ENCODE data around the gene MACIR. TPM values are rescaled to one million over a fixed set of nuclear protein-coding genes. Genes with fewer than 3 reads are reported as not detected.

The MACIR gene
- total RNA-seq, 1 donor from 2014 or later = 10.4 TPM

DNA sequence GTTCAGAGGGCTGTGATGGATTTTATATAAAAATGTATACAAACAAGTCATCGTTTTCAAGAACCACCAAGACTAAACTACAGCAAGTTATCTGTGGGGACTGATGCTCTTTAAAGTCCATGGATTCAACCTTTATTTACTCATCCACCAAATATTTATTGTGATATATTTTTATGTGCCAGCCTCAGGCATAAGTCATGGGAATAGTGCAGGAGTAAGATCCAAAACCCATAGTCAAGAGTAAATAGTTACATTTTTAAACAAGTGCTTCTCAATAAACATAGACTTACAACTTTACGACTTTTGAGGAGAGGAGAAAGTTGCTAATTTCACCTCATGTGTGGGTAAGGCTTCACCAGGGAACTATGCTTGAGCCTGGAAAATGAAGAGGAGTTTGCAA lies 24.6 kb downstream of the MACIR start:
- Histone ChIP-seq H3K36me3 (ENCODE audit: control insufficient read depth in 3 of 3, insufficient read depth in 3 of 3, low read length in 3 of 3) (peaks cover 0 to 3% (median 0%) of the 10 kb centered on the region in 3 donors), H3K4me1 (ENCODE audit: control insufficient read depth in 3 of 3, insufficient read depth in 3 of 3, low read length in 3 of 3) (no peaks in the 10 kb centered on the region), H3K4me3 (ENCODE audit: low read length in 3 of 3) (no peak overlapping the region), H3K27me3 (ENCODE audit: control insufficient read depth in 3 of 3, insufficient read depth in 3 of 3, low read length in 3 of 3) (no peaks in the 10 kb centered on the region), H3K9me3 (ENCODE audit: control insufficient read depth in 3 of 3, low read length in 3 of 3) (no peaks in the 10 kb centered on the region), H3K9ac (ENCODE audit: low read depth in 1 of 3, low read length in 3 of 3) (no peak overlapping the region), H3K27ac (ENCODE audit: low read depth, low read length) (no peak overlapping the region)

GRCh38 chr5:103283869-103284268 lies 25.3 kb downstream of the MACIR start:
- Histone ChIP-seq H3K4me1 (ENCODE audit: control insufficient read depth in 3 of 3, insufficient read depth in 3 of 3, low read length in 3 of 3) (no peaks in the 10 kb centered on the region), H3K4me3 (ENCODE audit: low read length in 3 of 3) (no peak overlapping the region), H3K9me3 (ENCODE audit: control insufficient read depth in 3 of 3, low read length in 3 of 3) (no peaks in the 10 kb centered on the region), H3K36me3 (ENCODE audit: control insufficient read depth in 3 of 3, insufficient read depth in 3 of 3, low read length in 3 of 3) (peaks cover 0 to 3% (median 0%) of the 10 kb centered on the region in 3 donors), H3K27ac (ENCODE audit: low read depth, low read length) (no peak overlapping the region), H3K9ac (ENCODE audit: low read depth in 1 of 3, low read length in 3 of 3) (no peak overlapping the region), H3K27me3 (ENCODE audit: control insufficient read depth in 3 of 3, insufficient read depth in 3 of 3, low read length in 3 of 3) (no peaks in the 10 kb centered on the region)

DNA sequence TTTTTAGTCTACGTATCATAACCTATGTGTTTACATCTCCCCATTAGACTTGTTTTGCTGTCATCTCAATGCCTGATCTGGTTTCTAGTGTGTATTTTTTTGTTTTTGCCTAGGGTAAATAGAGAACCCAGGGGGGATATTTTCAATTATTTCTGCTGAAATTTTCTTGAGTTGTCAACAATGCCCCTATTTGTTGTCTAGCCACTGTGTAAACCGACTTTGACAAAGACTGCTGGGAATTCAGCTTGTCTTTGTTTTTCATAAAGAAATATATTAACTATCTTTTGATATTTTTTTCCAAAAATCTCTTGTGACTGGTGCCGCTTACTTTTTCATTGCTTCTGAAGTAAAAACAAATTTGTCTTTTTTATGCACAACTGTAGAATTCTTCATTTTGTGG lies 28.1 kb downstream of the MACIR start:
- H3K36me3 ChIP-seq (ENCODE audit: control insufficient read depth in 3 of 3, insufficient read depth in 3 of 3, low read length in 3 of 3) = no peaks in the 10 kb centered on the region
- H3K27ac ChIP-seq (ENCODE audit: low read depth, low read length) = no peak overlapping the region
- H3K9ac ChIP-seq (ENCODE audit: low read depth in 1 of 3, low read length in 3 of 3) = no peak overlapping the region
- no peak overlapping the region for H3K4me3 ChIP-seq (ENCODE audit: low read length in 3 of 3)
- no peaks in the 10 kb centered on the region for H3K4me1 ChIP-seq (ENCODE audit: control insufficient read depth in 3 of 3, insufficient read depth in 3 of 3, low read length in 3 of 3)
- H3K9me3 ChIP-seq (ENCODE audit: control insufficient read depth in 3 of 3, low read length in 3 of 3) = no peaks in the 10 kb centered on the region
- H3K27me3 ChIP-seq (ENCODE audit: control insufficient read depth in 3 of 3, insufficient read depth in 3 of 3, low read length in 3 of 3) = no peaks in the 10 kb centered on the region

GRCh38 chr5:103289024-103289423 lies 30.5 kb downstream of the MACIR start:
- H3K9ac ChIP-seq (ENCODE audit: low read depth in 1 of 3, low read length in 3 of 3) = no peak overlapping the region

GRCh38 chr5:103290846-103291245 lies 32.3 kb downstream of the MACIR start:
- no peaks in the 10 kb centered on the region for H3K36me3 ChIP-seq (ENCODE audit: control insufficient read depth in 3 of 3, insufficient read depth in 3 of 3, low read length in 3 of 3)
- no peak overlapping the region for H3K9ac ChIP-seq (ENCODE audit: low read depth in 1 of 3, low read length in 3 of 3)
- no peaks in the 10 kb centered on the region for H3K27me3 ChIP-seq (ENCODE audit: control insufficient read depth in 3 of 3, insufficient read depth in 3 of 3, low read length in 3 of 3)
- no peaks in the 10 kb centered on the region for H3K9me3 ChIP-seq (ENCODE audit: control insufficient read depth in 3 of 3, low read length in 3 of 3)
- no peak overlapping the region for H3K27ac ChIP-seq (ENCODE audit: low read depth, low read length)
- H3K4me3 ChIP-seq (ENCODE audit: low read length in 3 of 3) = no peak overlapping the region
- H3K4me1 ChIP-seq (ENCODE audit: control insufficient read depth in 3 of 3, insufficient read depth in 3 of 3, low read length in 3 of 3) = no peaks in the 10 kb centered on the region

More at GRCh38 chr5:103289024-103289423, 30.5 kb downstream of the MACIR start:
- no peaks in the 10 kb centered on the region for H3K9me3 ChIP-seq (ENCODE audit: control insufficient read depth in 3 of 3, low read length in 3 of 3)
- no peak overlapping the region for H3K4me3 ChIP-seq (ENCODE audit: low read length in 3 of 3)
- no peaks in the 10 kb centered on the region for H3K36me3 ChIP-seq (ENCODE audit: control insufficient read depth in 3 of 3, insufficient read depth in 3 of 3, low read length in 3 of 3)
- no peaks in the 10 kb centered on the region for H3K27me3 ChIP-seq (ENCODE audit: control insufficient read depth in 3 of 3, insufficient read depth in 3 of 3, low read length in 3 of 3)
- no peaks in the 10 kb centered on the region for H3K4me1 ChIP-seq (ENCODE audit: control insufficient read depth in 3 of 3, insufficient read depth in 3 of 3, low read length in 3 of 3)
- H3K27ac ChIP-seq (ENCODE audit: low read depth, low read length) = no peak overlapping the region

DNA sequence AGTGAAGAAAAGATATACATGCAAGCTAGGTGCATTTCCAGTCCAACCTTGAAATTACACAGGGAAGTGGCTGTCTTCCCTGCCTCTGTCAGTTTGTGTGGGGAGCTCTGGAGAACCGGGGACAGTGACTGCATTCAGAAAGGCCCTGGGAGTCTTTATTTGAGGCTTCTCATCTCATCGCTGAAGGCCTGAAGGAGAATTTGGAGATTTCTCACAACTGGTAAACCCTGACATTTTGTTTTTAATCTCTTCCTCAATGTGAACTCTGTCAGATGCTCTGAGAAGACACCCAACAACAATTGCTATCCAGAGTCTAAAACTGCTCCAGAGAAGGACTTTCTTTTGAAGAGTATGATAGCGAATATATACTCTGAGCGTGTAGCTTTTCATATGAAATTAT lies 33.0 kb downstream of the MACIR start:
- H3K9ac ChIP-seq (ENCODE audit: low read depth in 1 of 3, low read length in 3 of 3) = no peak overlapping the region
- no peak overlapping the region for H3K4me3 ChIP-seq (ENCODE audit: low read length in 3 of 3)
- H3K27ac ChIP-seq (ENCODE audit: low read depth, low read length) = no peak overlapping the region
- H3K27me3 ChIP-seq (ENCODE audit: control insufficient read depth in 3 of 3, insufficient read depth in 3 of 3, low read length in 3 of 3) = no peaks in the 10 kb centered on the region
- no peaks in the 10 kb centered on the region for H3K36me3 ChIP-seq (ENCODE audit: control insufficient read depth in 3 of 3, insufficient read depth in 3 of 3, low read length in 3 of 3)
- H3K4me1 ChIP-seq (ENCODE audit: control insufficient read depth in 3 of 3, insufficient read depth in 3 of 3, low read length in 3 of 3) = no peaks in the 10 kb centered on the region
- H3K9me3 ChIP-seq (ENCODE audit: control insufficient read depth in 3 of 3, low read length in 3 of 3) = no peaks in the 10 kb centered on the region

DNA sequence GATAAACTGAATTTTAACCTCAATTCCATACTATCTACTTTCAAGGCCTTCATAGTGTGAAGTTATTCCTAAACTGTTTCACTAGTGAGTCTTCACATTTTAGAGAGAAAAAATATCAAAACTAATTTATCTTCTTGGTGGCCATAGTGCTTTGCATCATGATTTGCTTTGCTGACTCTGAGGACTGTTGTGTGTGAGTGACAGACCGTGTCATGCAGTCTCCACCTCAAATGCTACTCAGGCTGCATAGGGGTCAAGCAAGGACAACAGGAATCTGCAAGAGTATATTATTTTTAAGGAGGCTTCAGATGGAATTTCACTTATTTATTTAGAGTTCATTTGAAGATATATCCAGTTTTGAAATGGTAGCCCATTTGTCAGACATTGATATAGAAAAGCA lies 34.5 kb downstream of the MACIR start:
- no peak overlapping the region for H3K4me3 ChIP-seq (ENCODE audit: low read length in 3 of 3)
- no peaks in the 10 kb centered on the region for H3K9me3 ChIP-seq (ENCODE audit: control insufficient read depth in 3 of 3, low read length in 3 of 3)
- no peaks in the 10 kb centered on the region for H3K4me1 ChIP-seq (ENCODE audit: control insufficient read depth in 3 of 3, insufficient read depth in 3 of 3, low read length in 3 of 3)

DNA sequence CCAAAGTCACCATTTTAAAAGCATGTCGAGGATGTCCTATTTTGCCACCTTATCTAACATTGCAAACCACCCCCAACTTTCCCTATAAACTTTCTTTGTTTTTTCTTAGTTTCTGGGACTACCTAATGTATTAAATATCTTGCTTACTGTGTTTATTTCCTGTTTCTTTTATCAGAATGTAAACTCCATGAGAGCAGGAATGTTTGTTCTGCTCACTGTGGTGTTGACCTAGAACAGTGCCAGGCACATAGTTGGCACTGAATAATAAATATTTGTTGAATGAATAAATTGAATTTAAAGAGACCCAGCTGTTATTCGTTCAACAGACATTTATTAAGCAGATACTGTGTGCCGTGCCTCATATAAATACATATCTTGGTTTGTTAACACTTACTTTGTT lies 35.2 kb downstream of the MACIR start:
- H3K9me3 ChIP-seq (ENCODE audit: control insufficient read depth in 3 of 3, low read length in 3 of 3) = no peaks in the 10 kb centered on the region
- no peak overlapping the region for H3K27ac ChIP-seq (ENCODE audit: low read depth, low read length)
- H3K36me3 ChIP-seq (ENCODE audit: control insufficient read depth in 3 of 3, insufficient read depth in 3 of 3, low read length in 3 of 3) = no peaks in the 10 kb centered on the region
- no peak overlapping the region for H3K4me3 ChIP-seq (ENCODE audit: low read length in 3 of 3)
- no peaks in the 10 kb centered on the region for H3K4me1 ChIP-seq (ENCODE audit: control insufficient read depth in 3 of 3, insufficient read depth in 3 of 3, low read length in 3 of 3)
- no peak overlapping the region for H3K9ac ChIP-seq (ENCODE audit: low read depth in 1 of 3, low read length in 3 of 3)
- H3K27me3 ChIP-seq (ENCODE audit: control insufficient read depth in 3 of 3, insufficient read depth in 3 of 3, low read length in 3 of 3) = no peaks in the 10 kb centered on the region

More for the DNA sequence above, 34.5 kb downstream of the MACIR start:
- Histone ChIP-seq H3K27ac (ENCODE audit: low read depth, low read length) (no peak overlapping the region), H3K27me3 (ENCODE audit: control insufficient read depth in 3 of 3, insufficient read depth in 3 of 3, low read length in 3 of 3) (no peaks in the 10 kb centered on the region), H3K36me3 (ENCODE audit: control insufficient read depth in 3 of 3, insufficient read depth in 3 of 3, low read length in 3 of 3) (no peaks in the 10 kb centered on the region), H3K9ac (ENCODE audit: low read depth in 1 of 3, low read length in 3 of 3) (no peak overlapping the region)

- Histone ChIP-seq H3K27me3 (ENCODE audit: control insufficient read depth in 3 of 3, insufficient read depth in 3 of 3, low read length in 3 of 3) (no peaks in the 10 kb centered on the region), H3K9ac (ENCODE audit: low read depth in 1 of 3, low read length in 3 of 3) (no peak overlapping the region), H3K4me3 (ENCODE audit: low read length in 3 of 3) (no peak overlapping the region), H3K9me3 (ENCODE audit: control insufficient read depth in 3 of 3, low read length in 3 of 3) (no peaks in the 10 kb centered on the region), H3K4me1 (ENCODE audit: control insufficient read depth in 3 of 3, insufficient read depth in 3 of 3, low read length in 3 of 3) (no peaks in the 10 kb centered on the region), H3K36me3 (ENCODE audit: control insufficient read depth in 3 of 3, insufficient read depth in 3 of 3, low read length in 3 of 3) (no peaks in the 10 kb centered on the region), H3K27ac (ENCODE audit: low read depth, low read length) (no peak overlapping the region)
These were observed 36.3 kb downstream of the MACIR start for GRCh38 chr5:103294906-103295305.

- H3K4me1 ChIP-seq (ENCODE audit: control insufficient read depth in 3 of 3, insufficient read depth in 3 of 3, low read length in 3 of 3) = no peaks in the 10 kb centered on the region
- no peak overlapping the region for H3K27ac ChIP-seq (ENCODE audit: low read depth, low read length)
- H3K9ac ChIP-seq (ENCODE audit: low read depth in 1 of 3, low read length in 3 of 3) = no peak overlapping the region
- no peaks in the 10 kb centered on the region for H3K27me3 ChIP-seq (ENCODE audit: control insufficient read depth in 3 of 3, insufficient read depth in 3 of 3, low read length in 3 of 3)
- H3K36me3 ChIP-seq (ENCODE audit: control insufficient read depth in 3 of 3, insufficient read depth in 3 of 3, low read length in 3 of 3) = no peaks in the 10 kb centered on the region
- H3K9me3 ChIP-seq (ENCODE audit: control insufficient read depth in 3 of 3, low read length in 3 of 3) = no peaks in the 10 kb centered on the region
- H3K4me3 ChIP-seq (ENCODE audit: low read length in 3 of 3) = no peak overlapping the region
These were observed 36.9 kb downstream of the MACIR start for GRCh38 chr5:103295424-103295823.

GRCh38 chr5:103295871-103296270 lies 37.3 kb downstream of the MACIR start:
- no peak overlapping the region for H3K27ac ChIP-seq (ENCODE audit: low read depth, low read length)
- H3K4me3 ChIP-seq (ENCODE audit: low read length in 3 of 3) = no peak overlapping the region
- H3K9ac ChIP-seq (ENCODE audit: low read depth in 1 of 3, low read length in 3 of 3) = no peak overlapping the region
- no peaks in the 10 kb centered on the region for H3K9me3 ChIP-seq (ENCODE audit: control insufficient read depth in 3 of 3, low read length in 3 of 3)
- H3K27me3 ChIP-seq (ENCODE audit: control insufficient read depth in 3 of 3, insufficient read depth in 3 of 3, low read length in 3 of 3) = no peaks in the 10 kb centered on the region
- H3K36me3 ChIP-seq (ENCODE audit: control insufficient read depth in 3 of 3, insufficient read depth in 3 of 3, low read length in 3 of 3) = no peaks in the 10 kb centered on the region
- H3K4me1 ChIP-seq (ENCODE audit: control insufficient read depth in 3 of 3, insufficient read depth in 3 of 3, low read length in 3 of 3) = no peaks in the 10 kb centered on the region
